ENCODE measurements around the gene BMP5. TPM values are rescaled to one million over a fixed set of nuclear protein-coding genes. Genes with fewer than 3 reads are reported as not detected.

Gene BMP5
- total RNA-seq, 2 experiments from 2014 or later = not detected

DNA sequence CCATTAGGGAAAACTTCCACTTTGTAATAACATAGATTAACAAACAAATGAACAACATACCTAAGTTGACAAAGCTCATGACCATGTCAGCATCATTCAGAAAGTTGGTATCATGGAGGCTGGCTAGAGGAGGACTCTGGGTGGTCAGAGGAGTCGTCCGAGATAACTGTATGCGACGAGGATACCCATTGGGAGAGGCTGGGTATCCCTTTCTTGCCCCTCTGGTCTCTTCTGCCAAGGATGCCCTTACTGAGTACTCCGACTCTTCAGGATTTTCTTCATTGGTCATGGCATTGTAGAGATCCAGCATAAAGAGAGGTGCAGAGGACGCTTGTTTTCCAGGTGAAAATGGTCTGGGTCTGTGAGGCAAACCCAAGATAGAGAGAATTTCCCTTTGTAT, 1.1 kb downstream of the BMP5 start:
- CTCF ChIA-PET = no interaction called here
- POLR2A ChIA-PET = no interaction called here

DNA sequence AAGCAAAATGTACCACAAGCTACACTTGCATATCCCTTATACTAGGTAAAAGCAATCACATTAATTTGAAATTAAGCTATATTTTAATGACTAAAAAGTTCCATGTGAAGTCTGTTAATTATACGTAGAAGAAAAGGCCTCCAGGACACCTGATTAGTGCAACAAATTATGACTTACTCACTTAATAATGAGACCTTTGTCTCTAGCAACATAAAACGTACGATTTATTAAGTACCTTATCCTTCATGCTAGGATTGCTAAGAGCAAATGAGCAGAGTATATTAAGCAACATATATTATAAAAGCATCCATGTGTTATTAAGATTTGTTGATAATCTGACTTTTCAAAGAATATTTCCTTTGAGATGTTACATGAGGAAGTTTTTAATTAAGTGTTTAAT, 2.5 kb downstream of the BMP5 start:
- CTCF ChIA-PET = no interaction called here
- POLR2A ChIA-PET = no interaction called here

DNA sequence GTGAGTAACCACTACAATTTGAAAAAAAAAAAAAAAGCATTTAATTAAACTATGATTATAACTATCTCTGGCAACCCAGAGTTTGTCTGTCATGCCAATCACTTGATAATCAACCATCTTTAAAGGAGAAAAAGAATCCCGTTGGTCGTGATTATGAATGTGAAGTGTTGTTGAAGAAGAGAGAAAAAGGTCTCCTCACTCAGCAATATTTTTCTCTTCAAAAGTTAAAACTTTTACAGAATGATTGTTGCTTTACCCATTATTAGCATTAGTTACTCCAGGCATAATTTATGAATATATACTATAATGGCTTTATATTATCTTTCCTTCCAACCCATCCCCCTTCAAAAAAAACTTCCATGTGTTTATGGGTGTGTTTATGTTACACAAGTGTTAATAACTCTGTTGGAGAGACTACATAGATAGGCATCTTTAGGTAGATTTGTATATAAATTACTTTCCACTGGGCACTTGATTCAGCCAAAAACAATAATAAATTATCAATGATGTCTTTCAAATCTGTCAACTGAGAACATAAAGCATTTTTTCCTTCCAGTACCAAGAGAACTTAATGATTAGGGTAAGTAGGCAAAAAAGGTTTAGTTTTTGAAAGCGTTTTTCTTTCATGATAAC, 5.1 kb downstream of the BMP5 start:
- POLR2A ChIA-PET = no interaction called here
- CTCF ChIA-PET = no interaction called here

DNA sequence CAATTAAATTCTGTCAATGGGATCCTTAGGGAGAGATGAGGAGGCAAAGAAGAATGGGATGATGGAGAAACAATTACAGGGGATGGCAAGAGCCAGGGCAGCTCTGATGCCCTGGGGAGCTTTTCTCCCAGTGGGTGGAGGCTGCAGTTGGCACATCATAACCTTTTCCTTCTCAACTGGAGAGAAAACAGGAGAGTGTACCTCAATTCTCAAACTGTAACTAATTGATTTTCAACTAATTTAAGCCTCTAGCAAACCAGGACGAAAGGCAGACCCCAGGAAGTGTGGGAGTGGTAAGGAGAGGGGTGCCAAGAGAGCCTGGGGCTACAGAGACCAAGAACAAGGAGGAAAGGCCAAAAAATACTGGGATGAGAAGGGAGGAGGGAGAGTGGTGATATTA, 5.7 kb downstream of the BMP5 start:
- POLR2A ChIA-PET = no interaction called here
- CTCF ChIA-PET = no interaction called here

DNA sequence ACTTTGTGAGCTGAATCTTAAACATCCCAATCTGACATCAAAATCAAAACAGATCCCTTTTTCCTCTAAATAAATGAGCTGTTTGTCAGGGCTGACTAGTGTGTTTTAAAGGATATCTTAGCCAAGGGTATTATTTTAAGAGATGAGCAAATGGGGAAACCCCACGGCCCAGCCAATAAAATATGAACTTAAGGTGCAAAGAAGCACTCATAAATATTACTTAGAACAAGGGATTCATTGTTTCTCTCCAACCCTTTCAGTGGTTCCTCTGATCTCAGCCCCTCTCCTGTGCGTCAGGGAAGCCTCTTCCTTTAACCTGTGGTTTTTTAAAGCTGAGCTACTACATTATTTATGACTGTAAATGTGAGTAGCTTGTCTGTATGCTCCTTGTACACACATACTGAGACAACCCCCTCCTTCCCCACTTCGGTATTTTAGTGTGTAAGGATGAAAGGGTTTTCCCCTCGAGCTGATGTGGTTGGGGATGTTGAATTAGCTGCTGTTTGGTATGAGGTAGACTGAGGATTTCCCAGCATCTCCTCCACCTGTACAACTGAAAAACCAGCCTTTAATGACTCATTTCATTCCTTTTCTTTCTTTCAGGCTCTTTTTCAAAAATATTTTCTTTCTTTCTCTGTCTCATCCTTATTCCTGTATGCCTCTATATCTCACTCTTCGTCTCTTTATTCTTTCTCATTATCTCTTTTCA, 6.5 kb downstream of the BMP5 start:
- ChIA-PET POLR2A (no interaction called here), CTCF (no interaction called here)

DNA sequence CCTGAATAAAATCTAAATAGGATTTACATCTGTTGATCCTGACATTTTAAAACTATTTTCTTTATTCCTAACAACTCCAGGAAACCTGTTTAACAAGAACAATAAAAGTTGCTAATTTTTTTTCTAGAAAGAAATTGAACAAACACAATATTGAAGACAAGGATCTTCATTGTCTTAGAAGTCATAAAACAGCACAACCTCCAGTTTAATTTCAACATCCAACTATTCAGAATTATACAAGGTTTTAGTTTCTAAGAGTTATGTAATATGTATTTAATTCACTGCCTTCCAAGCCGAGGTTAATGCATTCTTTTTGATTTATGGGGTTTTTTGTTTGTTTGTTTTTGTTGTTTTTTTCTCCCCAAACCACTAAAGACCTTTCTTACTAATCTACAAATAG, 7.2 kb downstream of the BMP5 start:
- CTCF ChIA-PET = no interaction called here
- POLR2A ChIA-PET = no interaction called here

DNA sequence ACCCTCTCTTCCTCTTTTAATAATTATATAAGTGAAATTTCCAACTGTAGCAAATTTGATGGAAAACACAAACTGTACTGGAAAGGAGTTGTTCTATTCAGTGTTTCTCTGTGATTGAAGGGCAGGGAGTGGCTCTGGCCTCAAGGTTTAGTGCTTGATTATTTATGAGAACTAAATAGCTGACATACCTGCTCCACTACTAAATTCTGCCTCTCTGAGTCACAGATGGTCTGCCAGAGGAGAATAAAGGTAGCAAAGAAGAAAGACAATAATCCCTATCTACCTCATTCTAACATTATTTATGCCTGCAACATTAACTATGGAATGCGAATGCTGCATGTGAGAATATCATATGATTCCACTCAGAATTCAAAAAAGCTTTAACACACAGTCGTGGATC, 9.3 kb downstream of the BMP5 start:
- ChIA-PET CTCF (no interaction called here), POLR2A (no interaction called here)

DNA sequence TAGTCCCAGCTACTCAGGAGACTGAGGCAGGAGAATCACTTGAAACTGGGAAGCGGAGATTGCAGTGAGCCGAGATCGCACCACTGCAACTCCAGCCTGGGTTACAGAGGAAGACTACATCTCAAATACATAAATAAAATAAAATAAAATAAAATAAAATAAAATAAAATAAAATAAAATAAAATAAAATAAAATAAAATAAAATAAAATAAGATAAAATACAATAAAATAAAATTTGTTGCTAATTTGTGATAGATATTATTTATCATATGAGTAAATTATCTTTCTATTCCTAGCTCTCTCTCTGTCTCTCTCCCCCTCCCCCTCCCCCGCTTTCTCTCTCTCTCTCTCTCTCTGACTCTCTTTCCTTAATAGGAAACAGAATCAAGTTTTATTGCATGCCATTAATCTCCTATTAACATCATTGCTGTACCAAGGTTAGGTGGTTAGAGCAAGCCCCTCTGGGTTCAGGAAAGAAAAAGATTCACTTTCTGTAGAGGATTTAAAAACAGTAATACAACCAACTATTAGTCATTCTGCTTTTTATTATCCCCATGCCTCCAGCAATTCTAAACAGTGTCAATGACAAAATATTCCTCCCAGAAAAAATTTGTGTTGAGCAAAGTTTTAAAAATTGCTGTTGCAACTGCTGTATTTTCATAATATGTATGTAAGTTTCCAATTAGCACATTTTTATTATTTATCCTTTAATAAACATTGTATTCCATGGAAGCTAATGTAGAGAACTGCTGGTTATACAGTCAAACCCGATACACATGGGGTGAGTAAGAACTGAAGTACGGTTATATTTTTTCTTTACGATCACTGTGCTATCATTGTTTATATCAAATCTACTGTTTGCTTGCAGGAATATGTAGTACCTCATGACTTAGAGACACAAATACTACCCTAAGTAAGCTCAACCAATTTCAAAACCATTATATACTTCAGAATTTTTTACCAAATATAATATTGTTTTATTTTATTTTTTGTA, 22.1 kb downstream of the BMP5 start:
- POLR2A ChIA-PET = no interaction called here
- CTCF ChIA-PET = no interaction called here

DNA sequence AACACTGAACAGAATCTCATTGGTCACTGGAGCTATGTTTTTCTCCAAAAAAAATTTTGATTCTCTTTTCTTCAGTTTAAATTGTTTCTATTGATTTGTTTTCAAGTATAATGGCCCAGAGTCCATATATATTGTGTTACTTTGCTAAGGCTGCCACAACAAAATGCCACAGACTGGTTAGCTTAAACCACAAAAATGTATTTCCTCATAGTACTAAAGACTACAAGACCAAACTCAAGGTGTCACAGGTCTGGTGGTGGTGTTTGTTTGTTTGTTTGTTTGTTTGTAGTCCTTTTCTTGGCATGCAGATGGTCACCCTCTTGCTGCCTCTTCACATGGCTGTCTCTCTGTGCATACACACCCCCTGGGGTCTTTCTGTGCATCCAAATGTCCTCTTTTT, 34.0 kb downstream of the BMP5 start:
- CTCF ChIA-PET = no interaction called here
- POLR2A ChIA-PET = no interaction called here

DNA sequence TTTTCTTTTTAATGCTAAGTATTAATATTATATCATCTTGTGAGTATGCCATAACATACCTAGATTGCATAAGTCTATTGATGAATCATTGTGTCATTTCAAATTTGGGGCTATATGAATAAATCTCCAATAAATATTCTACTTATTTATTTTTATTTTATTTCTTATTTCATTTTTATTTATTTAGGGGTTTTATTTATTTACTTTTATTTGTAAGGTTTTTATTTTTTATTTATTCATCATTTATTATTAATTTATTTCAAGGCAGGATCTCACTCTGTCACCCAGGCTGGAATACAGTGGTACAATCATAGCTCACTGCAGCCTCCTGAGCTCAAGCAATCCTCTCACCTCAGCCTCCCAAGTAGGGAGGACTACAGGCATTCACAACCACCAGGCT, 36.3 kb downstream of the BMP5 start:
- POLR2A ChIA-PET = no interaction called here
- CTCF ChIA-PET = no interaction called here

DNA sequence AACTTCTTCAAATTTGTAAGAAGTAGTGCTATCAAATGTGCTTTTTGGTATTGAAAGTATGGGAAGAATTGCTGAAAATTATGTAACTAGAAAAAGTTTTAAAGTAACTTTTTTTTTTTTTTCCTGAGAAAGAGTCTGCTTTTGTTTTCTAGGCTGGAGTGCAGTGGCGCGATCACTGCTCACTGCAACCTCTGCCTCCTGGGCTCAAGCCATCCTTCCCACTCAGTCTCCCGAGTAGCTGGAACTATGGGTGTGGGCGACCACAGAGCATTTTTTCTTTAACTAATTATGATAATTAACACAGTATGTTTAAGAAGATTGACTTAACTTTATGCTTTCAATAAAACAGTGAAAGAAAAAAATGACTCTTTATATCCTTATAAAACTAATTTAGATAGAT, 38.4 kb downstream of the BMP5 start:
- ChIA-PET POLR2A (no interaction called here), CTCF (no interaction called here)

DNA sequence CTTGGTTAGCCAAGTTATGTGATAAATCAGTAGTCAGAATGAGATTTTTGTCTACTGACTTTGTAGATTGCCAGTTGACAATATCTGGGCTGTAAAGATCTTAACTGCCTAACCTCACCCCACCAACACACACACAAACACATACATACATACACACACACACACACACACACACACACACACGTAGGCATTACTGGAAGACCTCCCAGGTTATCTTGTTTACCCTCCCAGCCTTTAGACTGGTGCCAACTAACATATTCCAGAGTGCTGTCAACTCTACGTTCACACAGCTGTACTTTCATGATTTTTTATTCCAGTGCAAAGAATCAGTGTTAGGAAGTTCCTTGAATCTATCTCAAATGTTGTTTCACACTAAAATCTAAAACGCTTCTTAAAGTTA, 38.9 kb downstream of the BMP5 start:
- ChIA-PET POLR2A (no interaction called here), CTCF (no interaction called here)

DNA sequence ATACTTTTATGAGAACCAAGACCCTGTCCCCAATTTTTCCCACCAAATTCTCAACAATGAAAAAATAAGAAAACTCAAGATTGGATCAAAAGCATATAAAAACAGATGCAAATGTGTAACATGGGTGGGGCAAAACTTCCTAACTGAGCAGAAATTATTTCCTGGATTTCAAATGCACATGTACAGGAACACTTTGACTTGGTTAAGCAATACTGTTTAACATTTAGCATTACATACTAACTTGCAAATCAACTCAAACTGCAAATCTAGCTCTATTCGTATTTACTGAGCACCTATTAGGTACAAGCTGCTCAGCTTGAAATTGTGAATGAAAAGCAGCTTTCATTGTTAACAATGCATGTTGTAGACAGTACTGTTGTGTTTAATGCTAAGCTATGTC, 40.2 kb downstream of the BMP5 start:
- POLR2A ChIA-PET = no interaction called here
- CTCF ChIA-PET = no interaction called here

DNA sequence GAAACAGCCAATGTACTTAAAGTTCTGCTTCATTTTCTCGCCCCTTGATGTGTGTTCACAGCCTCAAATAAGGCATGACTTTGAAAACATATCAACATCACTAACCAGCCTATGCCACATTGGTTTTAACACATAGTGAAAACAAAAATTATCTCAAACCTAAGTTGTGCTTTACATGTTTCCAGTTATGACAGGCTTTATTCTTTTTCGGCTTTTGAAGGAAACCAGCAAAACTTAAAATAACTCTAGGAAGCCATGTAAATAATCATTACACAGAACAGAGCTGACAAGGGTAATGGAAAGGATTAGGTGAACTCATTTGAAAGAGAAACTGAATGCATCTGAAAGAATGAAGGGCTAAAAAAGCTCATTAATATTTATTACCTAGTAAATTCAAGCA, 42.1 kb downstream of the BMP5 start:
- ChIA-PET POLR2A (no interaction called here), CTCF (no interaction called here)

DNA sequence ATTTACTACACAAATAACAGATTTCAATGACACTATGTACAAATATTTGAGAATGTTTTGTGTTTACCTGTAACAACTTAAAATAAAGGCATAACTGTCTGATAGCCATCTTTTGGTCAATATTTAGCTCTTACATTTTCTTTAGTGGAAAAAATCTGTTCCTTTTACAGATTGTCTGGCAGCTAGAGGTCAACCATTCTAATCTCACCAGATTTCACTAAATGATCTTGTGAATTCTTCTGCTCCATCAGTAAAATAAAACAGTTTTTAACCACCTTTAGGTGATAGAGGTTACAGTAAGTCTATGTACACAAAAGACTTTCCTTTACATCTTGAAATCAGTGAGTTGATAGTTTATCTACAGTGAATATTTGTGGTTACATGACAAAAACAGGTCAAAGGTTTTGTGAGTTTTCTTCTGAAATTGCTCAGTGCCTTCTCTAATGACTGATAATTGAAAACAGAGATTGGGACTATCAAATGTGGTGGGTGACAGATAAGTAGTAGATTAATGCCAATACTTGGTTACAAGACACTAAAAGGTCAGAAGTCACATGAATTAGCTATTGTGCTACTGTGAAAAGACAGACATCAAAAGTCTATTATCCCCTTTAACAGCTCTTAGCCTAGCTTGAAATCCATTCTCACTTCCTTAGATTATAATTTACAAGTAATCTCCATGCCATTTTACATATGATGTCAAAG, 47.4 kb downstream of the BMP5 start:
- ChIA-PET POLR2A (no interaction called here), CTCF (no interaction called here)

DNA sequence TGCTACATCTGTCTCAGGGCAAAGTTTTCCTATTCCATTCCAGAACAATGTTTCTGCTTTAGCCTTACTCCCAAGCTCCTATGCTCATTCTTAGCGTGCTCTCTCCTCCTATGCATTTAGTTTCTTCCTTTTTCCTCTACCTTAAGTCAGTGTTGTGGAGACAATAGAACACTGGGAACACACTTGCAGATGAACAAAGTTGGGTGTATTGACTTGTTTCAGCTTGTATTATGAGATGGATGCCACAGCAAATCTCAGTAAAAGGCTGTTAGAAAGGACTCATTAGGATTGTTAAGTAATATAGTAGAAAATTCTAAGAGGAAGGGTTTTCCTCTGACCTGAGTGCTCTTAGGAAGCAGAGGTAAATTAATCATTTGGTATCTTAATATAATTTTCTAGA, 48.4 kb downstream of the BMP5 start:
- ChIA-PET POLR2A (no interaction called here), CTCF (no interaction called here)

DNA sequence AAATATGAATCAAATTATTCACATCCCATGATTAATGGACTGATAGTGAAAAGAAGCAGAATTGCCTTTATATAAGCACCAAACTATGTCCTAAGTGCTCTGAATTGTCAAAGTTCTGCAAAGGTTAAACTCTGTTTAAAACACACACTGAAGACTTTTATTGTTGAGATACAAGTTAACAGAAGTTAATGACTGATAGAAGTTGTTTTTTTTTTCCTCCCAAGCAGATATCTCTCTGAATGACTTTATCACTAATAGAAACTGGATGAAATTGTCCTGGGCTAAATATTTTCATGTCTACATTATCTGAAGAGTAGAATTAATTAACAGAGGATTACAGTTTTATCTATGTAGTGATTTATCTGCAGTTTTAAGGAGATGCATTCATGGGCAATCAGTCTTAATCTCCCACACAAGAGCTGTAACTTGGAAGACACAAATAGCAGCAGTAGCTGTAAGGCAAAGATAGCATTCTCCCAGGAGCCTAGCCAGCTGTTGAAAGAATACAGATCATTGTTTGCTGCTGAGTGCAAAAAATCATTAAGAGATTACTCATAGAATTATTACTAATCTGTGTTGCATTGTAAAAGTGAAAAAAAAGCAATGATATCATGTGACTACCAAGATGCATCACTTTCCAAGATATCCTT, 49.9 kb downstream of the BMP5 start:
- POLR2A ChIA-PET = no interaction called here

DNA sequence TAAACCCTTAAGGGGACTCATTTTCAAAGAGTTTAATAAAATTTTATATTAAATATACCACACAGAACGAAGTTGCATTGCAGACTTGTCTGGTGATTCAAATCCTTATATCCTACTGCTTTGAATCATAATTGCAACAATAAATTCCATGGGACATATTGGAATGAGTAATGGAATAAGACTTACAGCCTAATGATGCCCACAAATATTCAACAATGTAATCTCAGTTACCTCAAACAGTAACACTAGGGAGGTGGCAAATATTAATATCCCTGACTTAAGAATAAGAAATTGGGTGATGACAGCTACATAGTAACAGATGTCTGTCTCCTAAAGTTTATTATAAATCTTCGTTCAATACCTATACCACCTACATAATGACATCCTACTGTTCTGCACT, 52.6 kb downstream of the BMP5 start:
- ChIA-PET CTCF (no interaction called here), POLR2A (no interaction called here)

More for the DNA sequence above, 49.9 kb downstream of the BMP5 start:
- CTCF ChIA-PET = no interaction called here

DNA sequence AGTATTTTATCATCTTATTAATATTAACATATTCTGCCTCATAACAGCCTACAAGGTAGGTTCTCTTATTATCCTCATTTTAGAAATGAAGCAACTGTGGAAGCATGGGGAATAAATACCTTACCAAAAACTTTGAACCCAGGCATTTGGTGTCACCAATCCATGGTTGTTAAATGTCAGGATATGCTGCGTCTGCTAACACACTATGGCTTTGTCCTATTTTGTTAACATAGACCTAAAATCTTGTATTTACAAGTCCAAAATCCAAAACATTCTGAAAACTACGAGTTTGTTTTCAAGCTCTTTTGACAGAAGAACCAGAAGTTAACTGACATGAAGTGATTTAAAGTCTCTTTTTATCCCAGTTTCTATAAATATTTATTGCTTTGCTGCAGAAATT, 53.4 kb downstream of the BMP5 start:
- CTCF ChIA-PET = no interaction called here
- POLR2A ChIA-PET = no interaction called here

DNA sequence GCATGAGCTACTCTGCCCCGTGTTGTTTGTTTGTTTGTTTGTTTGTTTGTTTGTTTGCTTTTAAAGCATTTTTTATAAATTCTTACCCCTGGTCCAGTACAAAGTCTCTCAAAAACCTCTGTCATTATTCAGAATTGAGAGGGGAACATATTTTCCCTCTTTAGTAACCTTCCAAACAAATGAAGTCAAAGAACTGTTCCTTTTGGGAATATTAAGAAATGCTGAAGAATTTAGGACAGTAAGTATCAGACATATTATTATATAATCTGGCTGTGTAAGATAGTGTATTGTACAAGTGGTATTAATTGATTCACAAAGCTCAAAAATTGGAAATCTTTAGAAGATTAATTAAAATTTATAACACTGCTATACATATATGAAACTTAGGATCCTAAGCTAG, 54.7 kb downstream of the BMP5 start:
- ChIA-PET CTCF (no interaction called here), POLR2A (no interaction called here)
